C1 segment of cervical spinal cord (tissue), 14 donors: ENCODE data around the gene ANAPC4.

Experiments used
- DNase-seq, 14 donors: peaks; one replicate each; lab custom pipeline; 2025; lab: John Stamatoyannopoulos, UW

The ANAPC4 gene

DNA sequence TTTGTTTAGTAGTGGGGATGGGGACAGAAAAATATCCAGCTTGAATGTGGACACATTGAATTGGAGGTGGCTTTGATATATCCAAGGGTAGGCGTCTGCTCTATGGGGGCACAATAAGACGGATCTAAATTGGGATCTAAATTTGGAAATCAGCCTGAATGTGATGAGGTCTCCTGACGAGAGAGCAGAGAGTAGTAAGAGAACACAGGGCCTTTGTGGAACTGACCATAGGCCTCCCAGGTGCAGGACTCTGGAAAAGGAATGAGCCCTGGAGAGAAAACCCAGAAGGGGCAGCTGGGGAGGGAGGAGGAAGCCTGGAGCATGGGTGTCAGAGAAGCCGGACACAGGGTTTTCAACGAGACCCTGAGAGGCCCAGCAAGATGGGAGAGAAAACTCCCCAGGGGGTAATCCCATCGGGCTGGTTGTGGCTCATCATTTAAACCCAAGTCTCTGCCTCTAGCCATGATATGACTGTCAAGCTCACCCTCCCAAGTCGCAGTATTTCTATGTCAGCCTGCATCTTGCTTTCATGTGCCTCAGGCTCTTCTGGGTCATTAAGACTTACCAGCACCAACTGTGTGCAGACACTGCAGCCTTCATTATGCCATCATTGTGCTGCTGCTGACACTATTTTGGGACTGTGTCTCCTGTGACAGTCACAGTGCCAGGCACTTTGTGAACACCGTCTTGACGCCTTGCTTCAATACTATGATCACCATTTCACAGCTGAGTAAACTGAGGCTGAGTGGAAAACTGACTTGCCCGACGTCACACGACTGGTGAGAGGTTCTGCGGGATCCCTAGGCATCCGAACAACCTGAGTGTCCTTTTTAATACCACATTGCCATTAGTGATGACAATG is 57.1 kb downstream of the ANAPC4 start:
- no peak for DNase-seq

DNA sequence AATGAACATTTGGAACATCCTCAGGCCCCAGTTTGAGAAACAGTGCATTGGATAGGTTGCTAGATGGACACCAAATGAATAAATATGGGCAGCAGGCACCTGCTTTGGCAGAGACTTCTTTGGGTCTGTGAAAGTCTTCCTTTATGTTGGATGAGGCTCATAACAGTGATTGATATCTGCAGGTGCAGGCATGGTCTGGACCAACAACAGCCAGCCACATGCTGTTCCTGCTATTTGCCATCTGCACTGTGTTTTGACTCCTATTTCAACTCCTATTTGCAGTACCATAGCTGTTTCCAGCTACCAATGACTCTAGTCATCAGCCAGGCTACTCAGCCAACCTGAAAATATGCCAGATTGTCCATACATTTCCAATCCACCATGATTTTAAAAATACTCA is 60.9 kb downstream of the ANAPC4 start:
- no peak for DNase-seq

DNA sequence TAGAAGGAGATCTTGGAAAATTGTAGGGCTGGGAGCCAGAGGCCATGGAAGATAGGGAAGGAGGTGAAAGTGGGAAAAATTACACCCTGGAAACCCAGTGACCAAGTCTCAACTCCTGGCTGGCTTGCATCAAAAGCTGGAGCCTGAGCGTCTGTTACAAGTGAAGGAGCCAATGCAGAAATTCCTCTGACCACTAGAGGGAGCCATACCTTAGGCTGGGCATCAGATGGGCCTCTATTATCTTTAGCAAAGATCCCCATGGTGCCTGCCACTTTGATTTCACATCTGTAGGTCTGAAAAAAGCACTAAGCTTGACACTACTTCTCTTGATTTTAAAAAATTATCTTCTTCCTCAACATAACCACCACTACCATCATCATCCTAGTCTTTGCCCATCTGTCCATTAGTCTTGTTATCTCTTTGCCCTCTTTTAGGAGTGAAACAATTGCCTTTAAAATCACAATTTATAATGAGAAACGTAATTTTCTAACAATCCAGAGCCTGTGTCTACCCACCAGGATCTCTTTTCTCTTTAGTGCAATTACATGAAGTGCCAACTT is 62.9 kb downstream of the ANAPC4 start:
- DNase-seq, result peak in 10 of 14 donors; percentile 10 to 52 (median 20)

DNA sequence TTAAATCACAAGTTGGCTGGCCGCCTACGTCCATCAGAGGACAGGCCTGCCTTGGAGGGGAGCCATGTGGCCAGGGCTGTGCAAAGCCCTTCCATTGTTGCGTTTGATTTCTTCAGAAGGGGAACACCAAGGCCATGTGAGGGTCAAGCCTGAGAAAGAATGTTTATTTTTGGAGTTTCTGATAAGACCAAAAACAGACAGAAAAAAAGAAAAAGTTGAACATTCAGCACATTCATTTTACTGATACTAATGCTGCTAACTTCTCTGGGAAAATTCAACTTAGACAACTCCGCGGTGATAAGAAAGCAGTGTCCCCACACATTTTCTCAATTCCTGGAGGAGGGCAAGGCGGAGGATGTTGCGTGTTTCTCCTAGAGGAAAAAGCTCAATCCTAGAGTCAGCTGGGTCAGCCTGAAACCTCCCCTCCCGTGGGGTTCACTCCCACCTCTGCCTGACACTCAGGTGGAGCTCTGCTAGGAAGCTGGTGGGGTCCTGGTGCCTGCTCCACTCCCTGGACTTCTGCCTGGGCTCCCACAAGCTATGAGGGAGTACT is 63.5 kb downstream of the ANAPC4 start:
- peak in 7 of 14 donors; percentile 2 to 30 (median 5) for DNase-seq

GRCh38 chr4:25441519-25442117 is 64.6 kb downstream of the ANAPC4 start:
- peak in 8 of 14 donors; percentile 1 to 64 (median 10) for DNase-seq

DNA sequence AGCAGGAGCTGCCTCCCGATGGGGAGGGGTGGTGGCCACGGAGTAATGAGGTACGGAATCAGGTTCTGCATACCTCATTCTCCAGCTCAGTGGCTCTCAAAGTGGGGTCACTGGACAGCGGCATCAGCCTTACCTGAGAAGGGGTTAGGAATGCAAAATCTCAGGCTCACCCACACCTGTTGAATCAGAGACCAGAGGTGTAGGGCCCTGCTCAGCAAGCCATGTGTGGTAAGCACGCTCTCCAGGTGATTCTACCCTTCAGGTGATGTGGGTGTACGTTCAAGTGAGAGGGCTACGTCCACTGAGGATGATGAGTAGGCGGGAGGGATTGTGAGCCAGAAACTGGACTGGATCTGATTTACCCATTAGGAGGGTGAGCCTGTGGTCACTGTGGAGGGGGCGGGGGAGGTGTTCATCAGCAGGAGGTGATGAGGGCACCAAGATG is 65.8 kb downstream of the ANAPC4 start:
- no peak for DNase-seq

DNA sequence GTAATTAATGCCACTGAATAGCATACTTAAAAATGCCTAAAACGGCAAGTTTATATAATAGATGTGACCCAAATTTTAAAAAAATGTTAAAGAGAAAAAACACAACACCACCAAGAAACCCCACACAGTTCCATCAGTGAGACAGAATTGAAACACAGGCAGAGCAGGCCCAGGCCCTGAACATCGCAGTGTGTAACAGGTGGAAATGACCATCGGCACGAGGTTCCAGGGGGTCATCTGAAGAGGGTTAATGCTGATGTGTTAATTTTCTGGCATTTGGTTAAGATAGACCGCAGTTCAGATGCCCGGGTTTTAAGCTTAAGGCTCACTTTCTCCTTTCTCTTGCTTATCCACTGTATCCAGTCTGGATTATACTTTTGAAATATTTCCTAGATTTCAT is 66.8 kb downstream of the ANAPC4 start:
- DNase-seq, result no peak

- DNase-seq, result no peak
These were observed 69.5 kb downstream of the ANAPC4 start for GRCh38 chr4:25446611-25447010.

DNA sequence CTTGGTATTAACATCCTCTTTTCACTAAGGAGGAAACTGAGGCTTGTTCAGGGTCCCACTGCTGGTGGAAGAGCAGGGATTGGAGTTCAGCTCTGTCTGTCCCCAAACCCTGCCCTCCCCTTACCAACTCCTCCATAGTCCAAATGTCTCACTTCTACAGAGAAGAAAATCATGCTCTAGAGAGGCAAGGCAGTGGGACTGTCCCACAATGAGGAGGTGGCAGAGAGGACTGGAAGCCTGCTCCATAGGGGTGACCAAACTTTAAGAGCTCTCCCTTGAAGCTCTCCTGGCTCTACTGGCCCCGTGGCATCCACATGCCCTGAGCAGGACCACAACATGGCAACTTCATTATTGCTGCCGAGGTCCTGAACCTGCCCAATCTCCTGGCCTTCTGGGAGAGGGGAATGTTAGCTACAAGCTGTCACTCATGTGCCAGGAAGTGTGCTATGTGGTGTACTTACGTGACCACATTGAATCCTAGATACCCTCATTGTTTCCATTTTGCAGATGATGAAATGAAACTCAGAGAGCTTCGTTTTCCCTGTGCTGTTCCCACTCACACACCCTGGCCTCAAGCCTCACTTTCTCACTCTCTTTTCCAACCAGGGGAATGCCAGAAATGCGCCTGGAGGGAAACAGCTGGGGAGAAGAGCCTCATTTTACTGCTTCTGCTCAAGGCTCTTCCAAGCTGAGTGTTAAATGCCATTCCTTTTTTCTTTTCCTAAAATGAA is 71.5 kb downstream of the ANAPC4 start:
- no peak for DNase-seq

DNA sequence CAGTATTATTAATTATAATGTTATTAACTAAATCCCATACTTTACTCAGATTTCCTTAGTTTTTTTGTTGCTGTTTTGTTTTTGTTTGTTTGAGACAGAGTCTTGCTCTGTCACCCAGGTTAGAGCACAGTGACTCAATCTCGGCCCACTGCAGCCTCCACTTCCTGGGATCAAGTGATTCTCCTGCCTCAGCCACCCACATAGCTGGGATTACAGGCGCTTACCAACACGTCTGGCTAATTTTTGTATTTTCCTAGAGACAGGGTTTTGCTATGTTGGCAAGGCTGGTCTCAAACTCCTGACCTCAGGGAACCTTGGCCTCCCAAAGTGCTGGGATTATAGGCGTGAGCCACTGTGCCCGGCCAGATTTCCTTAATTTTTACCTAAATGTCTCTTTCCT is 72.2 kb downstream of the ANAPC4 start:
- no peak for DNase-seq

DNA sequence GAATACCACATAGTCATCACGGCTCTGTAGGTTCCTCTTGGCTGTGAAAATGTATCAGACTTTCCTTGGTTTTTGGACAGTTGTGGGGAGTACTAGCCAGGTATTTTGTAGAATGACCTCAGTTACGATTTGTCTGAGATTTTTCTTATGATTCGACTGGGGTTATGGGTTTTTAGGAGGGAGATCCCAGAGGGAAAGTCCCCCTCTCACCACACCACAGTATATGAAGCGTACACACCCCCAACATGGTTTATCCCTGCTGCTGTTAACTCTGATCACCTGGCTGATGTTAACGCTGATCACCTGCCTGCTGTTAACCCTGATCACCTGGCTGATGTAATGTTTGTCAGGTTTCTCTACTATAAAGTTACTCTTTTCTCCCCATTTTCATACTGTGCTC is 72.6 kb downstream of the ANAPC4 start:
- DNase-seq, result no peak

GRCh38 chr4:25450491-25450901 is 73.4 kb downstream of the ANAPC4 start:
- no peak for DNase-seq

DNA sequence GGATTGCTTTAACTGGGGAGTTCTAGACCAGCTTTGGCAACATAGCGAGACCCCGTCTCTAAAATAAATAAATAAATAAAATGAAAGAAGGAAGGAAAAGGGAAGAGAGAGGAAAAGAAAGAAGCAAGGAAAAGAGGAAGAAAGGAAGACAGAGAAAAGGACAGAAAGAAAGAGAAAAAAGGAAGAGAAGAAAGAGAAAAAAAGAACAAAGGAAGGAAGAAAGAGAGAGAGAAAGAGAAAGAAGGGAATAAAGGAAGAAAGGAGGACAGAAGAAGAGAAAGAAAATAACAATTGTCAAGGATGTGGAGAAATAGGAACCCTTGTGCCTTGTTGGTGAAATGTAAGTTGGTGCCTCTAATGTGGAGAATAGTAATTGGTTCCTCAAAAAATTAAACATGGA is 74.6 kb downstream of the ANAPC4 start:
- no peak for DNase-seq

GRCh38 chr4:25452081-25452480 is 75.0 kb downstream of the ANAPC4 start:
- DNase-seq, result no peak

DNA sequence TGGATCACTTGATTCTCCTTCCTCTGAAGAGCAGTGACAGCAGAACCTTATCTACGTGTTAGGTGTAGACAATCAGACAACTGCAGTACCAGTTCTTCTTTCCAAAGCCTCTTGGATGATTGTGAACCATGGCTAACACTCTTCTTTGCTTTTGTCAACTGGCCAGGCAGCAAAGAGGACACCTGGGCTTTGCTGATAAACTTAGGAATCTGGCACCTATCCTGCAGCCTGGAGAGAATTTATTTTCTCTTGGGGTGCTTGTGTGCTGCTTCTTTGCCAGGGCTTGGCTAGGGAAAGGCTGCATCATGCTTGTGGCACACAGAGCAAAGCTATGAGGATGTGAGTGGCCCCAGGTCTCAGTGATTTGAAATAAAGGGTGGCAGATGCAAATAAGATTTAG is 77.4 kb downstream of the ANAPC4 start:
- DNase-seq, result peak in 1 of 14 donors; percentile 37

DNA sequence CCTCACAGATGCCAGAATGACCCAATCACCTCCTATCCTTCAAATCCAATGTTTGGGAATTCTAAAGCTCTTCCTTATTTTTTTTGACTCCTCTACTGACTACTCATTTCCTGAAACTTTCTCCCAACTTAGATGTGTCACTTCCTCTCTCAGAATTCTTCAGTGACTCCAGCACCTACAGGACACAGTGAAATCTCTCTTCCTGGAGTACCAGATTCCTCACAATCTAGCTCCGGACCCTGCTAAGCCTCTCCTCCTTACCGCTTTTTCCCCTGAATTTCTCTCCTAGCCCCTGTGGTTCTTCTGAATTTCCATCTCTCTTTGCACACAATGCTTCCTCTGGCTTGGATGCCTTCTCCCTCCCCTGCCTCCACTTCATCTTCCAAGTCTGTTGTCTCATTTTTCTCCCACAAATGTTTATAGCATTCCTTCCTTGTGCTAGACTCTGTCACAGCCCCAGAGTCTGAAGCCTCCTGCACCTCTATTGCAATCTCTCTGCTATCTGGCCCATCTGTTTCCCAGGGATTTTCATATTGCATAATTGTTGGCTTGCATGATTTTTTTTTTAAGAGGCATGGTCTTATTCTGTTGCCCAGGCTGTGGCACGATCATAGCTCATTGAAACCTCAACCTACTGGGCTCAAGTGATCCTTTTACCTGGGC is 80.1 kb downstream of the ANAPC4 start:
- DNase-seq, result no peak

DNA sequence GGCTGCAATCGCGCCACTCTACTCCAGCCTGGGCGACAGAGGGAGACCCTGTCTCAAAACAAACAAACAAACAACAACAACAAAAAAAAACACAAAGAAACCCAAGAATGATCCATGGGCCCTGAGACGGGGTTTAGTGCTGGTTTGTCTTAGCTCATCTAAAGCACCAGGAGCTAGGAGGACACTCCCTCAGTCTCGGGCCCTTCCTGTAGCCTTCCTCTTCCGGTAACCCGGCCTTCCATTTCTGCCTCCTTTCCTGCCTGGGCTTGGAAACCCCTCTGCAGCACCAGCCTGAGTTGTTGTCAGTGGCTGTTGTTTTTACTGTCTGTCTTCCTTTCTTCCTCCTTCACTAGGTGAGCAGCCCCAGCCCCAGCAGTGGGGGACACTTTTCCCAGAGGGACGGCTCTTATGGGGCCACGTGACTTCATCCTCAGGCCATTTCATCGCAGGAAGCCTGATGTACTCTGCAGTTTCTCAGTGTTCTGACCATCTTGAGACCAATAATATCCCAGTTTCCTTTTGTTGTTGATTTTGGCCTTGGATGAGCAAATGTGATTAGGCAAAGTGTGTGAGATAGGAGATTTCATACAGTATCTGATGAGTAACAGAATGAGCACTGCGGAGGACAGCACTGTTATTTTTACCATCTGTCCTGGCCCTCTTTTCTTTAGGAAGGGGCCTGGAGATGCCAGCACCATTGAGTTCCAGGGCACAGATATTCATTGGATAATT is 90.1 kb downstream of the ANAPC4 start:
- no peak for DNase-seq

DNA sequence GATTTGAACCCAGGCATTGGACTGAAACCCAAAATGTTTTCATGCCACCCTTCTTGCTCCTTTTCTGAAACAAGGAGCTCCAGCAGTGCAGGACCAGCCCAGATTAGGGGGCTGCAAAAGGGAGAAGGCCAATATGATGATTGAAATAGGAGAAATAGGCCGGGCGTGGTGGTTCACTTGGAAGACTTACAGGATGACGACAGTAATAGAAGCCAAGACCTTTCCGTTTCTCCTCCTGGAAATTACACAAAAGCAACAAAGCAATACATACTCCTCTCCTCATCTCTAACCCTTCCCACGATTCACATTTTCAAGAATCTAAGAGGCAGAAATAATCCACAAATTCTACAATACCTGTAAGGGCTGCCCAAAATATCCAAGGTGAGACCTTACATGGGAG is 90.8 kb downstream of the ANAPC4 start:
- no peak for DNase-seq
